GM12865 (cell line): ENCODE results near the gene SPATA13.

Experiments used
- DNase-seq: peaks from one replicate; pipeline ENCODE4 v3.0.0; 2010; ENCODE audit warnings: low read depth
- H3K4me3 ChIP-seq: 2 replicates; pipeline ENCODE4 v1.5.1; 2011; ENCODE audit warnings: mild to moderate bottlenecking, low read depth, low read length, control low read depth
- TF ChIP-seq, protein P1 (sequence below): IDR thresholded peaks from 2 replicates; pipeline ENCODE4 v1.5.1; 2011; ENCODE audit warnings: low read length, control low read depth, low read depth, inconsistent platforms; ENCODE audit not compliant: insufficient read depth; ENCODE audit errors: missing control alignments

SPATA13 gene

GRCh38 chr13:24277761-24278160 is 117.2 kb downstream of the SPATA13 start:
- no peak overlapping the region for H3K4me3 ChIP-seq
- TF ChIP-seq, protein P1, sequence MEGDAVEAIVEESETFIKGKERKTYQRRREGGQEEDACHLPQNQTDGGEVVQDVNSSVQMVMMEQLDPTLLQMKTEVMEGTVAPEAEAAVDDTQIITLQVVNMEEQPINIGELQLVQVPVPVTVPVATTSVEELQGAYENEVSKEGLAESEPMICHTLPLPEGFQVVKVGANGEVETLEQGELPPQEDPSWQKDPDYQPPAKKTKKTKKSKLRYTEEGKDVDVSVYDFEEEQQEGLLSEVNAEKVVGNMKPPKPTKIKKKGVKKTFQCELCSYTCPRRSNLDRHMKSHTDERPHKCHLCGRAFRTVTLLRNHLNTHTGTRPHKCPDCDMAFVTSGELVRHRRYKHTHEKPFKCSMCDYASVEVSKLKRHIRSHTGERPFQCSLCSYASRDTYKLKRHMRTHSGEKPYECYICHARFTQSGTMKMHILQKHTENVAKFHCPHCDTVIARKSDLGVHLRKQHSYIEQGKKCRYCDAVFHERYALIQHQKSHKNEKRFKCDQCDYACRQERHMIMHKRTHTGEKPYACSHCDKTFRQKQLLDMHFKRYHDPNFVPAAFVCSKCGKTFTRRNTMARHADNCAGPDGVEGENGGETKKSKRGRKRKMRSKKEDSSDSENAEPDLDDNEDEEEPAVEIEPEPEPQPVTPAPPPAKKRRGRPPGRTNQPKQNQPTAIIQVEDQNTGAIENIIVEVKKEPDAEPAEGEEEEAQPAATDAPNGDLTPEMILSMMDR: no peak
- no peak for DNase-seq

GRCh38 chr13:24279327-24280110 is 119.0 kb downstream of the SPATA13 start:
- no peak for DNase-seq
- H3K4me3 ChIP-seq: no peak overlapping the region
- TF ChIP-seq, protein P1: no peak

DNA sequence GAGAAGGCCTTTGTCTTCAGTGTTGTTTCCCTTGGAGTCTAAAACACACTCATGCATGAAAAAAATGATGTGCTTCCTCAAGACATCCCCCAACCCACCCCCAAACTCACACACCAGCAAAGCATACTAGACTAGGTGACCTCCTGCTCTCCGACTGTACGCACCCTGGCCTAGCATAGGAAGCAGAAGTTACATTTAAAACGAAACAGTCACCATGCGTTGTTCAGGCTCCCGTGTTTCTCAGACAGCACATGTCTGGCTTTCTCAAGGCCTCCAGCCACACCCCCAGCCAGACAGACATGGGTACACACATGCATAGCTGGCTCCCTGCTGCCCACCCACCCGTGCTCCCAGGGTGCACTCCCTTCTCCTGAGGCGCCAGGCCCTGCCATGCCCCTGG is 120.2 kb downstream of the SPATA13 start:
- peak; percentile 70 for DNase-seq
- TF ChIP-seq, protein P1: no peak
- H3K4me3 ChIP-seq: no peak overlapping the region

GRCh38 chr13:24281188-24282008 is 120.9 kb downstream of the SPATA13 start:
- TF ChIP-seq, protein P1: no peak
- no peak overlapping the region for H3K4me3 ChIP-seq
- no peak for DNase-seq

DNA sequence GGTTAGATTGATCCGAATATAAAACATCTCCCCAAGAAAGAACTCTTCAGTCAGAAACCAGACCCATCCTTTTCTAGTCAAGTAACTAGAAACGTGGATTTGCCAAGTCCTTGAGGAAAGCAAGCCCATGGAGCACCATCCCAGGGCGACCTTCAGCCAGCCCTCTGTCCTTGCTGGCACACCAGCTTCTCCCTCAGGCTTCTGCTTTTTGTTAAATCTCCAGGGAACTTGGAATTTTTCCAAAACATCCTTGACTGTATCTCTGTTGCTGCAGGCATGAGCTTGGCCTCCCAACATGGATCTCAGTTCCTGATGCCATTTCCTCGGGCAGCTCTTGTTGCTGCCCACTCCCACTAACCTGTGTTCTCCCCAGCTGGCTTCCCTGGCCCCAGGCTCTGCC is 121.7 kb downstream of the SPATA13 start:
- TF ChIP-seq, protein P1: no peak
- DNase-seq: no peak
- no peak overlapping the region for H3K4me3 ChIP-seq

GRCh38 chr13:24284889-24285565 is 124.5 kb downstream of the SPATA13 start:
- no peak for DNase-seq
- TF ChIP-seq, protein P1: no peak
- H3K4me3 ChIP-seq: no peak overlapping the region
